HFF-Myc (cell line): ENCODE measurements around the gene COL5A1.

Experiments
- DNase-seq: peaks from one replicate; pipeline ENCODE4 v3.0.0-alpha.2; 2011; ENCODE audit warnings: low read depth; ENCODE audit errors: extremely low read depth
- H3K4me3 ChIP-seq: replicated peaks from 2 replicates; pipeline ENCODE4 v1.5.1; 2011; ENCODE audit warnings: low read depth, mild to moderate bottlenecking, control low read depth, low read length
- CTCF ChIP-seq: IDR thresholded peaks from 2 replicates; pipeline ENCODE4 v1.5.1; 2012; ENCODE audit warnings: mild to moderate bottlenecking, low read depth, low read length, control low read depth; ENCODE audit errors: missing control alignments

The COL5A1 gene

DNA sequence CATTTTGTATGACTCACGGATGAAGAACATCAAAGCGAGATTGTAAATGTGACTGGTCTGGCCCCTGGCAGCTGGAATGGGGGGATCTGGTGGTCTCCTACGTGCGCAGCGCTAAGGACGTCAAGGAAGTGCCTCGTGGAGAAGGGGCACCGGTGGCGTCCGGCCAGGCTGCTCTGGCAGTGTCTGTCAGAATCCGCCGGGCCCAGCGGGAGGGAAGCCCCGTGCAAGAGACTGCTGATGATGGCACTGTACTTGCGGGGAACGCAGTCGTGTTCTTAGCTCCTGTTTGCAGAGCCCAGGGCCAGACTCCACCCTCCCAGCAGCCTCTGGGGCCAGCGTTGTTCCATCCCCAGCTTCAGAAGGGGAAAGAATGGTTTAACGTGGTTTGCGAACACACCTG, 75.5 kb downstream of the COL5A1 start:
- no peak overlapping the region for H3K4me3 ChIP-seq
- TF ChIP-seq CTCF: no peak
- DNase-seq: no peak

GRCh38 chr9:134717924-134718645, 76.5 kb downstream of the COL5A1 start:
- TF ChIP-seq CTCF: no peak
- no peak overlapping the region for H3K4me3 ChIP-seq
- no peak for DNase-seq

DNA sequence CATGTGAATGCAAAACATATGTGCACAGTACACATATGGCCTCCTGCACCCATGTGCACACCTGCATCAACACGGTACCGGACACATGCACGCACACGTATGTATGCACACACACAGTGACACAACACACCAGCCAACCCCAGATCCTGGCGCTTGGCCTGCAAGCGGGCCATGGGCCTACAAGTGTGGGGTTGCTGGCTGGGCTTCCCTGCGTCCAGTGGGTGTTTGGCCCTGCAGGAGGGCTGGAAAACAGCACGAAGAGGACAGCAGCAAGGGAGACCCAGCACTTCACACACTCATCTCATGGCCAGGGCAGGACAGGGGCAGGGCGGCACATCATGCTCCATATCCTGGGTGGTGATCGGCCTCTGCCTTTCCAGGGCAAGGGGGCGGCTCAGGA, 77.7 kb downstream of the COL5A1 start:
- no peak for TF ChIP-seq CTCF
- H3K4me3 ChIP-seq: no peak overlapping the region
- DNase-seq: no peak

- H3K4me3 ChIP-seq: no peak overlapping the region
- DNase-seq: no peak
Measured at GRCh38 chr9:134720136-134720753, 78.6 kb downstream of the COL5A1 start.

DNA sequence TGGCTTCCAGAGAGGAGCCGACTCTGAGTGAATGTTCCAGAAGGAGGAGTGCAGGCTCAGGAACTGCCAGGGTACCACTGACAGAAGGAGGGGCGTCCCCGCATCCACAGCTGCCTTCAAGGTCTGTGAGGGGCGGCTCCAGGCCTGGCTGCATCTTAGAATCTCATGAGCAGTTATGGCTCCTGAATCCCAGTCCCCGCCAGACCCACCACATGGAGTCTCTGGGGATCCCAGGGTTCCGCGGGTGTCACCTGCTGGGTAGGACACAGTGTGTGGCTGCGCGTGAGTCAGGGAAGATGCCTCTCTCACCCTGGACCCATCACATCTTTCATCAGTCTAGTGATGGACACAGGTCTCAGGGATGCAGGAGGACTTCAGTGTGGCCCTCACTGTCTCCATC, 79.2 kb downstream of the COL5A1 start:
- no peak overlapping the region for H3K4me3 ChIP-seq
- TF ChIP-seq CTCF: no peak
- DNase-seq: no peak

More at GRCh38 chr9:134720136-134720753, 78.6 kb downstream of the COL5A1 start:
- no peak for TF ChIP-seq CTCF

GRCh38 chr9:134721344-134721743, 79.7 kb downstream of the COL5A1 start:
- no peak for TF ChIP-seq CTCF
- H3K4me3 ChIP-seq: no peak overlapping the region
- no peak for DNase-seq
